Lower leg skin (tissue), 4 donors: Measurements from ENCODE around the gene P3R3URF. TPM values are rescaled to one million over a fixed set of nuclear protein-coding genes. Genes with fewer than 3 reads are reported as not detected.

Experiments
- DNase-seq, 2 donors: peaks; one replicate each; pipeline ENCODE4 v3.0.0-alpha.2; 2019; ENCODE audit warnings: low spot score in 2 of 2
- H3K4me3 ChIP-seq: fragments of 200-600 bp; sonication (generic); 2 replicates; pipeline ENCODE4 v1.5.1; 2017; ENCODE audit warnings: mild to moderate bottlenecking, low read depth; ENCODE audit not compliant: poor library complexity, severe bottlenecking
- CTCF ChIP-seq, 3 donors: fragments of 450-650 bp; IDR thresholded peaks; one replicate each; pipeline ENCODE4 v1.5.1; 2016; ENCODE audit warnings: antibody characterized with exemption in 3 of 3, mild to moderate bottlenecking in 3 of 3, moderate library complexity in 2 of 3
- POLR2A ChIP-seq, 2 donors: fragments of 450-650 bp; IDR thresholded peaks; one replicate each; pipeline ENCODE4 v1.6.1; 2016 to 2017; ENCODE audit warnings: antibody characterized with exemption in 2 of 2, mild to moderate bottlenecking in 1 of 2, moderate library complexity in 1 of 2
- WGBS, 2 donors: methylation state at CpG; one replicate each; pipeline ENCODE4 v1.1.5; 2018; 5-methylcytosine and 5-hydroxymethylcytosine counted together
- intact Hi-C: fragments of 100-400 bp; cut with DNase I; formaldehyde crosslinking; loops from one replicate; pipeline ENCODE4 v1.15.0; 2023; ENCODE audit warnings: low total_unique reads
- total RNA-seq, 4 donors: library from RNA; depleted of rRNA; stranded (reverse); fragments of >200 nt; gene quantifications; one replicate each; pipeline ENCODE4 v1.1.0, GENCODE V29; 2016

P3R3URF gene
- total RNA-seq, 4 donors from 2014 or later: not detected

- no peak for TF ChIP-seq CTCF (IDR thresholded peaks at IDR 0.05)
- no peak for TF ChIP-seq POLR2A (IDR thresholded peaks at IDR 0.05)
- intact Hi-C loops: no loop called here
- WGBS, 2 donors: 1 to 2% methylated on average over 38 of the region's 38 CpGs
- peak overlapping the region; percentile 60 for H3K4me3 ChIP-seq
- DNase-seq: no peak
Observed at GRCh38 chr1:46131712-46132528, 44.4 kb downstream of the P3R3URF start.

GRCh38 chr1:46131093-46131492, 45.2 kb downstream of the P3R3URF start:
- TF ChIP-seq POLR2A (IDR thresholded peaks at IDR 0.05) (no peak), CTCF (IDR thresholded peaks at IDR 0.05) (no peak)
- DNase-seq: no peak
- 8% methylated on average over 10 of the region's 10 CpGs for WGBS, 2 donors
- no peak overlapping the region for H3K4me3 ChIP-seq
- intact Hi-C loops: no loop called here

- no peak overlapping the region for H3K4me3 ChIP-seq
- no peak for TF ChIP-seq CTCF (IDR thresholded peaks at IDR 0.05)
- no peak for DNase-seq
- WGBS, 2 donors: 26 to 34% methylated on average over 5 of the region's 5 CpGs
- intact Hi-C loops: no loop called here
Observed at GRCh38 chr1:46130606-46131005, 45.7 kb downstream of the P3R3URF start.

- 67 to 69% methylated on average over 1 of the region's 1 CpG for WGBS, 2 donors
- intact Hi-C loops: no loop called here
- DNase-seq: no peak
- H3K4me3 ChIP-seq: no peak overlapping the region
- TF ChIP-seq POLR2A (IDR thresholded peaks at IDR 0.05) (no peak), CTCF (IDR thresholded peaks at IDR 0.05) (no peak)
Observed at GRCh38 chr1:46130121-46130520, 46.2 kb downstream of the P3R3URF start.

DNA sequence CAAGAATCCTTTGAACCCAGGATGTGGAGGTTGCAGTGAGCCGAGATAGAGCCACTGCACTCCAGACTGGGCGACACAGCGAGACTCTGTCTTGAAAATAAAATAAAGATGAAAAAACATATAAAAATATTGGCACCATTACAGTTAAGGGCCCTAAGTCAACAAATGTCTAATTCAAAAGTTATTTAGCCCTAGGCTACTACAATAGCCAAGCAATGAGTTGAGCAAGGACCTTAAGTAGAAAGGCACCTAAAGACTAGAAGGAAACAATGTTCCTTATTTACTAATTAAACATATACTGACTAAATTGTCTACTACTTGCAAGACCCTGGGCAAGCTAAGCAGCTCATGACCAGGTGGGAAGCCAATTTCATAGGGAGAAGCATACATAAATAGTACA, 47.9 kb downstream of the P3R3URF start:
- no peak overlapping the region for H3K4me3 ChIP-seq
- TF ChIP-seq CTCF (IDR thresholded peaks at IDR 0.05) (no peak), POLR2A (IDR thresholded peaks at IDR 0.05) (no peak)

More for the DNA sequence above, 47.9 kb downstream of the P3R3URF start:
- WGBS, 2 donors: 84 to 86% methylated on average over 3 of the region's 3 CpGs
- DNase-seq: no peak
- intact Hi-C loops: no loop called here

Other genes starting within 250 kb of the P3R3URF start
- 10 to 100 TPM in 3 of 4 donors, 1 to 10 TPM in 1; 4.4 to 18.4 (median 11.7) TPM for gene PIK3R3, start 43.9 kb downstream of the P3R3URF start, total RNA-seq
- gene TSPAN1, start 1.4 kb downstream of the P3R3URF start, total RNA-seq: 10 to 100 TPM in 1 of 4 donors, 1 to 10 TPM in 3; 2.9 to 10.9 (median 5.9) TPM
- 10 to 100 TPM; 26.4 to 46.7 (median 36.4) TPM for gene POMGNT1, start 21.9 kb upstream of the P3R3URF start, total RNA-seq
- gene LURAP1, start 26.8 kb upstream of the P3R3URF start, total RNA-seq: 1 to 10 TPM; 2.4 to 5.1 (median 4.0) TPM
- under 1 TPM; 0.19 to 0.89 (median 0.47) TPM for gene RAD54L, start 71.3 kb upstream of the P3R3URF start, total RNA-seq
- 10 to 100 TPM; 74.6 to 87.8 (median 82.3) TPM for gene LRRC41, start 127.1 kb upstream of the P3R3URF start, total RNA-seq
- gene UQCRH, start 127.2 kb upstream of the P3R3URF start, total RNA-seq: 100 to 1,000 TPM; 223 to 278 (median 237) TPM
- gene NSUN4, start 164.3 kb upstream of the P3R3URF start, total RNA-seq: 10 to 100 TPM; 15.6 to 62.3 (median 22.9) TPM
- 10 to 100 TPM; 26.3 to 30.7 (median 28.4) TPM for gene FAAH, start 217.8 kb upstream of the P3R3URF start, total RNA-seq